Measurements from ENCODE around the gene BLVRA.
A peak's percentile ranks its signal among the peaks of the same experiment; 100 is the strongest.

BLVRA gene

DNA sequence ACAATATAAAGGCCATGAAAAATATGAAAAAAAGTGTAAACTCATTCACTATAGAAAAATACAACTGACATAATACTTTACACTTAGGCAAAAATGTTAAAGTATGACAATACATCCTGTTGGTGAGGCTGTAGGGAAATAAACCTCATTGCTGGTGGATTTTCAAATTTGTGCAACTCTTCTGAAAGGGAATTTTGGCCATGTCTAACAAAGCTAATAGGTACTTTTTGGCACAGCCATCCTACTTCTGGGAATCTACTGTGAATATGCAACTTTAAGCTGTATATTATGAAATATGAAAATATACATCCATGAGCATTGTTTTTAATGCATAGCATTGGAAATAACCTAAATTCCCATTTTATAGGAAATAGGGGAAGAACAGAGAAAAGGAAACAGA is 15.8 kb upstream of the BLVRA start:
- no peak for DNase-seq
- in situ Hi-C loops (cut with HindIII; ENCODE audit: low pct_ligation_motif_present, low pct_unique_long_range_greater_than_20kb, low sequenced_read_pairs): no loop called here

DNA sequence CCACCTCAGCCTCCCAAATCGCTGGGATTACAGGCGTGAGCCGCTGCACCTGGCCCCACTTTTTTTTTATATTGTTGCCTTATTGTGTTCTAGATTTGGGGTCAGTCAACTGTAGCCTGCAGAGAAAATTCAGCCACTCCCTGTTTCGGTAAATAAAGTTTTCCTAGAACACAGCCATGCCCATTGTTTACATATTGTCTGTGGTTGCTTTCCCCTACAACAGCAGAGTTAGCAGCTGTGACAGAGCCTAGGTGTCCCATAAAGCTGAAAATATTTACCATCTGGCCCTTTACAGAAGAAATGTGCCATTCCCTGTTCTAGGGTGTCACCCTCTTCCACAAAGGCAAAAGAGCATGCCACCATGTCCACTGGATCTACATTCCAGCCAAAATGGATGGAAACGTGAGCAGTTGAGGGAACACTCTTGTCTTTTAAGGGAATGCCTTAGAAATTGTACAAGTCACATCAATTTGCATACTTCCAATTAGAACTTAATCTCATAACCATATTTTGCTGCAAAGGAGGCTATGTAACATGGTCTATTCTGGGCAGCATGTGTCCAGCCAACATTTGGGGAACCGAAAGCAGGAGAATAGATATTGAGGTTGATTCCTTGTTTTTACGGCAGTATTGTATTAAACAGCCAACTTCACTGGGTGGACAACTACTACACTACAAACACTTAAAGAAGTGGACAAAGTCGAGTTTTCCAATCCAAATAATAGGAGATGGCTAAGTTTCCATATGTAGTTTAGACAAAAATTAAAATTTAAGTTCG is 11.0 kb upstream of the BLVRA start:
- no peak for DNase-seq
- in situ Hi-C loops (cut with HindIII; ENCODE audit: low pct_ligation_motif_present, low pct_unique_long_range_greater_than_20kb, low sequenced_read_pairs): no loop called here

- in situ Hi-C loops (cut with HindIII; ENCODE audit: low pct_ligation_motif_present, low pct_unique_long_range_greater_than_20kb, low sequenced_read_pairs): no loop called here
- DNase-seq: no peak
These were observed 9.0 kb upstream of the BLVRA start for GRCh38 chr7:43749383-43749940.

GRCh38 chr7:43750016-43750887 is 8.2 kb upstream of the BLVRA start:
- in situ Hi-C loops (cut with HindIII; ENCODE audit: low pct_ligation_motif_present, low pct_unique_long_range_greater_than_20kb, low sequenced_read_pairs): no loop called here
- DNase-seq: no peak

DNA sequence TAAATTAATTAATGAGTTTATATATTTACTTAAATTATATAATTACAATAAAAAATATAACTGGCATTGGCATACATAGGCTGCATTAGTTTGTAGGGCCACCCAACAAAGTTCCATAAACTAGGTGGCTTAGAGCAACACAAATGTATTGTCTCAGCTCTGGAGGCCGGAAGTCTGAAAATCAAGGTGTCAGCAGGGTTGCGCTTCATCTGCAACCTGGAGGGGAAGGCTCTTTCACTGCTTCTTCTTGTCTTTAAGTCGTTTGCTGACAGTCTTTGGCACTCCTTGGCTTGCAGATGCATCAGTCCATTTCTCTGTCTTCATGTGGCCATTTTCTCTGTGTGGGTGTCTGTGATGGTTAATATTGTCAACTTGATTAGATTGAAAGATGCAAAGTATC is 6.1 kb upstream of the BLVRA start:
- in situ Hi-C loops (cut with HindIII; ENCODE audit: low pct_ligation_motif_present, low pct_unique_long_range_greater_than_20kb, low sequenced_read_pairs): no loop called here
- no peak for DNase-seq

- in situ Hi-C loops (cut with HindIII; ENCODE audit: low pct_ligation_motif_present, low pct_unique_long_range_greater_than_20kb, low sequenced_read_pairs): no loop called here
- no peak for DNase-seq
These were observed 5.1 kb upstream of the BLVRA start for GRCh38 chr7:43753271-43753810.

GRCh38 chr7:43753843-43754242 is 4.6 kb upstream of the BLVRA start:
- no peak for DNase-seq
- in situ Hi-C loops (cut with HindIII; ENCODE audit: low pct_ligation_motif_present, low pct_unique_long_range_greater_than_20kb, low sequenced_read_pairs): no loop called here

GRCh38 chr7:43754596-43754995 is 3.9 kb upstream of the BLVRA start:
- DNase-seq: no peak
- in situ Hi-C loops (cut with HindIII; ENCODE audit: low pct_ligation_motif_present, low pct_unique_long_range_greater_than_20kb, low sequenced_read_pairs): no loop called here

DNA sequence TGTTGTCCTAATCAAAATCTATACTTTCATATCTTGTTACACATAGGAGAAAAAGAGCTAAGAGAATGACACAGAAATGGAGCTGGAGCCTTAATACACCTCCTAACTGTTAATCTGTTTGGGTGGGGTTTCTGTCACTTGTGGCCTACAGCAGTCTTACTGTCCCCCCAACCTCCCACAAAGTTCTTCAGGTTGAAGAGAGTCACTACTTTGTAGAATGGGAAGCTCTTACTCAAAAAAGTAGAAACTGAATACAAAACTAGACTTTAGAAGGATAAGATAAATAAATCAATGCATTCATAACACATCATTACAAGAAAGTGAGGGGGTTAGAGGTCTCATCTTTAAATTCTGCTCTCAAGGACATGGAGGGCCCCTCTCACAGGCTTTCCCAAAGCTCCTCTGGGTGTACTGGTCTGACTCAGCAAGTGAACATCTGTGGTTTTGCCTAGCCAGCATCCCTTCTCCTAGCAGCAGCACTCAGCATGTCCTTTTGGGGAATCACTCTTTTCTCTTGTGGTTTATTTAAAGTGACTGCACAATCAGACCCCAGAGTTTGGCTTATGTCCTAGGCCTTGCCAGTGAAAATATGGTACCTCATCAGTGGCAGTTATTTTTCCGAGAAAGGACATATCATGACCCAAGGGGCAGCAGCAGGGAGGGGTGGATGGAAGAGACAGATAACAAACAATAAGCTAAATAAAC is 2.0 kb upstream of the BLVRA start:
- DNase-seq: peak; percentile 49
- in situ Hi-C loops (cut with HindIII; ENCODE audit: low pct_ligation_motif_present, low pct_unique_long_range_greater_than_20kb, low sequenced_read_pairs): no loop called here

DNA sequence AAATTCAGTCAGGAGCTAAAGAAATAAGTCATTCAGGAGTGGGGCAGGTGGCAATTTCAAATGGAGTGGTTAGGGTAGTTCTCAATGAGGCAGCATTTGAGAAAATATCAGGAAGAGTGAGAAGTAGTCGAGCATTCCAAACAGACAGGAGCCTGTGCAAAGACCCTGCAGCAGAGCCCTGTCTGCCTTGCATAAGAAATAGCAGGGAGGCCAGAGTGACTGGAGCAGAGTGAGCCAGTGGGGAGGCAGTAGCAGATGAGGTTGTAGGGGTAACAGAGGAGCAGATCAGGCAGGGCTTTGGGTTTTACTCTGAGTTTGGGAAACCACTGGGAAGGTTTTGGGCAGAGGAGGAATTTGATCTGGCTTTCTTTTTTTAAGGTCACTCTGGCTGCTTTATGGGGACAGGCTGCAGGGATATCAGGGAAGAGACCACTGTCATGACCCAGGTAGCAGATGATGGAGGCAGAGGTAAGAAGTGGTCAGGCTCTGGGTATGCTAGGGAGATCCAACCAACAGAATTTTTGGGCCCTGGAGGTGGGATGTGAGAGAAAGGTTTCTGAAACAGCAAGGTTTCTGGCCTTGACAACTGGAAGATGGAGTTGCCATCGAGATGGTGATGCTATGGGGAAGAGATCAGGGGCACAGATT is 1.3 kb upstream of the BLVRA start:
- in situ Hi-C loops (cut with HindIII; ENCODE audit: low pct_ligation_motif_present, low pct_unique_long_range_greater_than_20kb, low sequenced_read_pairs): no loop called here
- no peak for DNase-seq

DNA sequence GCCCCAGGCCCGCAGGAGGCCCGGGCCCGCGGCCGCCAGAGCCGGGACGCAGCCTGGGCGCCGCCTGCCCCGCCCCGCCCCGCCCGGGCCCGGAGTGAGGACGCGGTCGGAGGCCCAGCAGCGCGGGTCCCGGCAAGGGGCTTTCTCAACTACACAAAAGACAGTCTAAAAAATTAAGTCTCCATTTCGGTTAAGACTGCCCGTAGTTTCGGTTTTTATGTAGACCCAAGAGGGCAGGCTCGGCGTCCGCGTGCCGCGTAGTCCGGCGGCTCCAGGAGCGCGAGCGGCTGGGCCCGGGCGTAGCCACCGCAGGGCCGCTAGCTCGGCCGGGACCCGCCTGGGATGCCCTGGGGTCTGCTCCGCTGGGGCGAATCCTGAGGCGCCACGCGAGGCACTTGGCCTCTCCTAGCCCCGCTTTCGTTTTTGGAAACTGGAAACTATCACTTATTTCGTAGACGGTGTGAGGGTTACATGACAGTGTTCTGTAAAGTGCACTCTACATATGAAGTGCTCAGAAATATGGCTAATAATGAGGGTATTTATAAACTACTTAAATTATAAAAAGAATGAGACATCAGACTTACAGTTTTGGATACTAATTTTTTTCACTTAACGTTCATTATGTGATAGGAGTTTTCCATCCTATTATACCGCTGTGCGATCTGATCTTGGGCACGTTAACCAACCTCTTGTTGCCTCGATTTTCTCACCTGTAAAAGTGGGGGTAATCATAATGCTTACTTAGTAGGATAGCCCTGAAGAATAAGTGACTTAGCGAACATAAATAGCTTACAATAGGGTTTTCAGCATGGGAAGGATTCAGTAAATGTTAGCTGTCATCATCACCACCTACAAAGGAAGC is 573 bp downstream of the BLVRA start:
- peak; percentile 57 for DNase-seq
- in situ Hi-C loops (cut with HindIII; ENCODE audit: low pct_ligation_motif_present, low pct_unique_long_range_greater_than_20kb, low sequenced_read_pairs): no loop called here

DNA sequence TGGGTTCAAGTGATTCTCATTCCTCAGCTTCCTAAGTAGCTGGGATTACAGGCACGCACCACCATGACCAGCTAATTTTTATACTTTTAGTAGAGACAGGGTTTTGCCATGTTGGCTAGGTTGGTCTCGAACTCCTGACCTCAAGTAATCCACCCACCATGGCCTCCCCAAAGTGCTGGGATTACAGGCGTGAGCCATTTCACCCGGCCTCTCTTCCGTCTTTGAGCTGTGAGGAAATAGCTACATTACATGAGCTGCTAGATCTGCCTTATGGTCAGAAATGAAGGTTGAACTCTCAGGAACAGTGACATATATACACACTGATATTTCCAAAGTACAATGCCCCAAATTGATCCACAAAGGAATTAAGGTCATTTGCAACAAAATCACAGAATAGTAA is 2.4 kb downstream of the BLVRA start:
- in situ Hi-C loops (cut with HindIII; ENCODE audit: low pct_ligation_motif_present, low pct_unique_long_range_greater_than_20kb, low sequenced_read_pairs): no loop called here
- no peak for DNase-seq

DNA sequence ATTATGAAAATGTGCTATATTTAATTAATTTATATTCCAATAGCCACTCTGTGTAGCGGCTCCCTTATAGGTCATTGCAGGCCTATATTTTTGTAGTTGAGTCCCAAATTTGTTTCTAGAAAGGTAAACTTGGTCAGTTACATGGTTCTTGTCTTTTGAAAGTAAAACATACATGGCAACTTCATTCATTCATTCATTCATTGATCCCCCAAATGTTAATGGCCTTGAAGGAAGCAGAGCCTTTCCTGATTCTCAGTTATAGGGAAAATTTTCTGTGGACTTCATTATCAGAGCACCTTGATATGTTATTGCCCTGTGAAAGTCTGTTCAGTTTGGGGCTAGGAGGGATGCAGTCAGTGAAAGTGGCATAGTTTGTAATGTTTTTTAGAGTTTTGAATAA is 2.9 kb downstream of the BLVRA start:
- in situ Hi-C loops (cut with HindIII; ENCODE audit: low pct_ligation_motif_present, low pct_unique_long_range_greater_than_20kb, low sequenced_read_pairs): no loop called here
- no peak for DNase-seq

GRCh38 chr7:43761938-43762692 is 3.6 kb downstream of the BLVRA start:
- in situ Hi-C loops (cut with HindIII; ENCODE audit: low pct_ligation_motif_present, low pct_unique_long_range_greater_than_20kb, low sequenced_read_pairs): no loop called here
- no peak for DNase-seq

- in situ Hi-C loops (cut with HindIII; ENCODE audit: low pct_ligation_motif_present, low pct_unique_long_range_greater_than_20kb, low sequenced_read_pairs): no loop called here
- no peak for DNase-seq
These were observed 4.7 kb downstream of the BLVRA start for GRCh38 chr7:43763183-43763582.

GRCh38 chr7:43764039-43764761 is 5.7 kb downstream of the BLVRA start:
- in situ Hi-C loops (cut with HindIII; ENCODE audit: low pct_ligation_motif_present, low pct_unique_long_range_greater_than_20kb, low sequenced_read_pairs): no loop called here
- DNase-seq: peak; percentile 45

Measured in ACHN (cell line).